SK-N-SH treated with all-trans-retinoic acid at 6 μM for 48 hours (cell line): Measurements from ENCODE around the gene C1GALT1.

Experiments used
- ATAC-seq: fragments of 200-7000 bp; cut with Tn5 transposase; 3 replicates; pipeline ENCODE4 v1.9.1; 2020; ENCODE audit warnings: mild to moderate bottlenecking, moderate library complexity
- ARNTL ChIP-seq: fragments of 450-650 bp; formaldehyde crosslinking; IDR thresholded peaks from 2 replicates; pipeline ENCODE4 v1.5.0; 2020; ENCODE audit warnings: low read depth, mild to moderate bottlenecking, moderate library complexity, borderline replicate concordance
- BACH2 ChIP-seq: fragments of 250-450 bp; sonication (Bioruptor Pico); IDR thresholded peaks from 2 replicates; pipeline ENCODE4 v1.9.0; 2021; ENCODE audit warnings: mild to moderate bottlenecking, borderline replicate concordance
- CSDC2 ChIP-seq: fragments of 250-450 bp; sonication (Bioruptor Pico); IDR thresholded peaks from 2 replicates; pipeline ENCODE4 v1.5.0; 2020; ENCODE audit warnings: mild to moderate bottlenecking, moderate library complexity
- ESRRG ChIP-seq: fragments of 250-450 bp; sonication (Bioruptor Pico); IDR thresholded peaks from 2 replicates; pipeline ENCODE4 v1.6.1; 2021; ENCODE audit warnings: mild to moderate bottlenecking
- GLIS3 ChIP-seq: fragments of 250-450 bp; sonication (Bioruptor Pico); IDR thresholded peaks from 2 replicates; pipeline ENCODE4 v1.5.0; 2020; ENCODE audit warnings: mild to moderate bottlenecking, moderate library complexity
- ISL1 ChIP-seq: fragments of 250-450 bp; sonication (Bioruptor Pico); IDR thresholded peaks from 2 replicates; pipeline ENCODE4 v2.1.2; 2022; ENCODE audit warnings: mild to moderate bottlenecking, moderate library complexity
- OSR1 ChIP-seq: fragments of 250-450 bp; sonication (Bioruptor Pico); IDR thresholded peaks from 2 replicates; pipeline ENCODE4 v1.8.0; 2022; ENCODE audit warnings: moderate library complexity, mild to moderate bottlenecking, inconsistent platforms
- PPARA ChIP-seq: fragments of 250-450 bp; sonication (Bioruptor Pico); IDR thresholded peaks from 2 replicates; pipeline ENCODE4 v1.5.0; 2020; ENCODE audit warnings: mild to moderate bottlenecking, borderline replicate concordance
- RARB ChIP-seq: fragments of 250-450 bp; sonication (Bioruptor Pico); IDR thresholded peaks from 2 replicates; pipeline ENCODE4 v1.8.0; 2021; ENCODE audit warnings: mild to moderate bottlenecking, moderate library complexity
- SNAI2 ChIP-seq: fragments of 250-450 bp; sonication (Bioruptor Pico); IDR thresholded peaks from 2 replicates; pipeline ENCODE4 v1.5.0; 2020; ENCODE audit warnings: mild to moderate bottlenecking, moderate library complexity
- TCF4 ChIP-seq: fragments of 250-450 bp; sonication (Bioruptor Pico); IDR thresholded peaks from 2 replicates; pipeline ENCODE4 v1.8.0; 2021; ENCODE audit warnings: mild to moderate bottlenecking, moderate library complexity, borderline replicate concordance
- ZC3H10 ChIP-seq: fragments of 250-450 bp; sonication (Bioruptor Pico); IDR thresholded peaks from 2 replicates; pipeline ENCODE4 v1.5.1; 2021; ENCODE audit warnings: mild to moderate bottlenecking, moderate library complexity
- ZFP3 ChIP-seq: fragments of 250-450 bp; sonication (Bioruptor Pico); IDR thresholded peaks from 2 replicates; pipeline ENCODE4 v1.5.0; 2020; ENCODE audit warnings: mild to moderate bottlenecking, moderate library complexity
- ZFP30 ChIP-seq: fragments of 450-650 bp; formaldehyde crosslinking; IDR thresholded peaks from 2 replicates; pipeline ENCODE4 v1.5.0; 2022; ENCODE audit warnings: mild to moderate bottlenecking, moderate library complexity
- ZNF565 ChIP-seq: fragments of 450-650 bp; formaldehyde crosslinking; conservative IDR thresholded peaks from 2 replicates; pipeline ENCODE4 v1.5.0; 2020; ENCODE audit warnings: low read depth, mild to moderate bottlenecking, moderate library complexity
- ZNF70 ChIP-seq: fragments of 450-650 bp; formaldehyde crosslinking; IDR thresholded peaks from 2 replicates; pipeline ENCODE4 v1.5.0; 2020; ENCODE audit warnings: mild to moderate bottlenecking, moderate library complexity
- ZNF8 ChIP-seq: fragments of 450-650 bp; formaldehyde crosslinking; IDR thresholded peaks from 2 replicates; pipeline ENCODE4 v1.5.0; 2020; ENCODE audit warnings: mild to moderate bottlenecking, moderate library complexity
- TF ChIP-seq, protein P1 (sequence below): fragments of 250-450 bp; sonication (Bioruptor Pico); IDR thresholded peaks from 2 replicates; pipeline ENCODE4 v1.8.0; 2020; ENCODE audit warnings: mild to moderate bottlenecking, moderate library complexity, borderline replicate concordance
- TF ChIP-seq, protein P2 (sequence below): fragments of 250-450 bp; sonication (Bioruptor Pico); IDR thresholded peaks from 2 replicates; pipeline ENCODE4 v1.8.0; 2021; ENCODE audit warnings: low read depth, mild to moderate bottlenecking, moderate library complexity, borderline replicate concordance
- TF ChIP-seq, protein P3 (sequence below): fragments of 250-450 bp; sonication (Bioruptor Pico); IDR thresholded peaks from 2 replicates; pipeline ENCODE4 v1.5.1; 2021; ENCODE audit warnings: mild to moderate bottlenecking, moderate library complexity
- TF ChIP-seq, protein P4 (sequence below): fragments of 250-450 bp; sonication (Bioruptor Pico); IDR thresholded peaks from 2 replicates; pipeline ENCODE4 v1.5.0; 2020; ENCODE audit warnings: mild to moderate bottlenecking, moderate library complexity

Gene C1GALT1

DNA sequence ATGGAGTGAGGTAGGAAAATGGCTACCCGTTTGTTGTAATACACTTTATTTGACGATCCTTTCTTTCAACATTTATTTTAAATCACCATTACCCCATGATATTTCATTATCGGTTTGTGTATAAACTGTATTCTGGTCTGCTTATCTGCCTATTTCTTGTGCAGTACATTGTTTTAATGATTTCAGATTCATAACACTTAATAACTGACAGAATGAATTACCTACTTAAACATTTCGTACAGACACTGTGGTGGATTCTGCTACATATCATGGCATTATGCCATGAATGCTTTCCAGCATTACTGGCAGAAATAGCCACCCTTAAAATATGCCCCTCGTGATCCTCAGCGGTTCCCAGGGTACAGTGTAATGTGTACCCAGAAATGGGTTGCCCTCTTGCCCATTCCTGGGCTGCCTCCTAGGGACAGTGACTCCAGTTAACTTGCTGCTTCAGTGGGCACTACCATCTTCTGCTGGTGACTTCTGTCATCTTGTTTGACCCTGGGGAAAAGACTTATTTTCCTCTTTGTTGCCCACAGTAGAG, 74.5 kb downstream of the C1GALT1 start:
- no peak for TF ChIP-seq ESRRG (CRISPR knock-in tag)
- TF ChIP-seq TCF4: peak; percentile 61; the same call in 1 of the 2 replicates
- peak; percentile 93 for TF ChIP-seq ISL1 (CRISPR knock-in tag)
- TF ChIP-seq CSDC2 (CRISPR knock-in tag): no peak
- 0 out of 2 replicates have a peak, but pooled peaks have one; percentile 29 for TF ChIP-seq ZC3H10
- TF ChIP-seq RARB (CRISPR knock-in tag): no peak
- peak; percentile 83 for ATAC-seq

DNA sequence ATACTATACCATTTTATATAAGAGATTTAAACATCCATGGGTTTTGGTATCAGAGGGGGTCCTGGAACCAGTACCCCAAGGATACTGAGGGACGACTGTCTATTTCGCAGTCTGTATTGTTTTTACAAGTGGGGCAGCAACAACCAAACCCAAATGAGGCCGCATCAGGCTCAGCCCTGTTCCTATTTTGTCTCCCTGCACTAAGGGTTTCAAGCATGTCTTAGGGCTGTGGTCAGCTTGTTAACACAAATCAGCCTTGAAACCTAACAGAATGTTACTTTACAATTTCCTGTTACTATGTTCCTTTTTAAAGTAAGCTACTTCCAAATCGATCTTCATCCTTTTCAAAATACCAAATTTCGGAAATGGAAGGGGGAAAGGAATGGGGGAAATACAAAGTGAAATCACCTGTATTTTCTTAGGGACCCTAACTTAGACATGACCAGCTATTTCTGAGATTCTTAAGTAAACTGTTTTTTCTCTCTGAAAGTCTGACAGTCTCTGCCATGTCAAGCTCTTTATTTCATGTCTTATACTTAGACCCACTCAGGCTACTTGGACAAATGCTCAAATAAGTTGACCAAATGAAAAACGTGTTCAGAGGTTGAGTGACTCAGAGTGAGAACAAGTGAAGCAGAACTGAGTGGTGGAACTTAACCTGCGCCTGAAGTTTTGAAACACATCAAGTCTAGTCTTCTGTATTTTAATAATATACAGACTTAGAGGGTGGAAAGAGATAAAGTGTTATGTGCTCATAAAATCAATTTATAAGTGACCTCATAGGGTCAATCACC, 75.8 kb downstream of the C1GALT1 start:
- no peak for TF ChIP-seq OSR1 (CRISPR knock-in tag)
- TF ChIP-seq ZC3H10: no peak
- TF ChIP-seq, protein P1, sequence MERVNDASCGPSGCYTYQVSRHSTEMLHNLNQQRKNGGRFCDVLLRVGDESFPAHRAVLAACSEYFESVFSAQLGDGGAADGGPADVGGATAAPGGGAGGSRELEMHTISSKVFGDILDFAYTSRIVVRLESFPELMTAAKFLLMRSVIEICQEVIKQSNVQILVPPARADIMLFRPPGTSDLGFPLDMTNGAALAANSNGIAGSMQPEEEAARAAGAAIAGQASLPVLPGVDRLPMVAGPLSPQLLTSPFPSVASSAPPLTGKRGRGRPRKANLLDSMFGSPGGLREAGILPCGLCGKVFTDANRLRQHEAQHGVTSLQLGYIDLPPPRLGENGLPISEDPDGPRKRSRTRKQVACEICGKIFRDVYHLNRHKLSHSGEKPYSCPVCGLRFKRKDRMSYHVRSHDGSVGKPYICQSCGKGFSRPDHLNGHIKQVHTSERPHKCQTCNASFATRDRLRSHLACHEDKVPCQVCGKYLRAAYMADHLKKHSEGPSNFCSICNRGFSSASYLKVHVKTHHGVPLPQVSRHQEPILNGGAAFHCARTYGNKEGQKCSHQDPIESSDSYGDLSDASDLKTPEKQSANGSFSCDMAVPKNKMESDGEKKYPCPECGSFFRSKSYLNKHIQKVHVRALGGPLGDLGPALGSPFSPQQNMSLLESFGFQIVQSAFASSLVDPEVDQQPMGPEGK: no peak
- no peak for TF ChIP-seq GLIS3 (CRISPR knock-in tag)
- no peak for TF ChIP-seq BACH2 (CRISPR knock-in tag)
- no peak for TF ChIP-seq TCF4
- no peak for TF ChIP-seq ZNF70
- TF ChIP-seq RARB (CRISPR knock-in tag): no peak
- TF ChIP-seq ZFP30 (CRISPR knock-in tag): no peak
- no peak for TF ChIP-seq PPARA (CRISPR knock-in tag)
- TF ChIP-seq CSDC2 (CRISPR knock-in tag): no peak
- no peak for ATAC-seq

DNA sequence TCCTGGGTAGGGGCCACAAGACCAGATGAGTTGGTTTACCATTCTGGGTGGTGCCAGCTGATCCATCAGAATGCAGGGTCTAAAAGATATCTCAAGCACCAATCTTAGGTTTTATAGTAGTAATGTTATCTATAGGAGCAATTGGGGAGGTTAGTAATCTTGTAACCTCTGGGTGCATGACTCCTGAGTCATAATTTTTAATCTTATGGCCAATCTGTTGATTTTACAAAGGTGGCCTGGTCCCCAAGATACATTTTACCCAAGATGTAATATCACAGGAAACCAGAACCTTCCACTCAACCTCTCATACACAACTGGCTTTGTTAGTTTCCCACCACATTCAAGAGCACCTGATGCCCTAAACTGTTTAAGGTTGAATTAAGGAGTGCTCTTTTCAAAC, 79.5 kb downstream of the C1GALT1 start:
- no peak for TF ChIP-seq OSR1 (CRISPR knock-in tag)
- TF ChIP-seq ZNF8: no peak
- TF ChIP-seq TCF4: no peak
- TF ChIP-seq, protein P2, sequence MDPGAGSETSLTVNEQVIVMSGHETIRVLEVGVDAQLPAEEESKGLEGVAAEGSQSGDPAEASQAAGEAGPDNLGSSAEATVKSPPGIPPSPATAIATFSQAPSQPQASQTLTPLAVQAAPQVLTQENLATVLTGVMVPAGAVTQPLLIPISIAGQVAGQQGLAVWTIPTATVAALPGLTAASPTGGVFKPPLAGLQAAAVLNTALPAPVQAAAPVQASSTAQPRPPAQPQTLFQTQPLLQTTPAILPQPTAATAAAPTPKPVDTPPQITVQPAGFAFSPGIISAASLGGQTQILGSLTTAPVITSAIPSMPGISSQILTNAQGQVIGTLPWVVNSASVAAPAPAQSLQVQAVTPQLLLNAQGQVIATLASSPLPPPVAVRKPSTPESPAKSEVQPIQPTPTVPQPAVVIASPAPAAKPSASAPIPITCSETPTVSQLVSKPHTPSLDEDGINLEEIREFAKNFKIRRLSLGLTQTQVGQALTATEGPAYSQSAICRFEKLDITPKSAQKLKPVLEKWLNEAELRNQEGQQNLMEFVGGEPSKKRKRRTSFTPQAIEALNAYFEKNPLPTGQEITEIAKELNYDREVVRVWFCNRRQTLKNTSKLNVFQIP (CRISPR knock-in tag): no peak
- TF ChIP-seq RARB (CRISPR knock-in tag): no peak
- TF ChIP-seq, protein P3, sequence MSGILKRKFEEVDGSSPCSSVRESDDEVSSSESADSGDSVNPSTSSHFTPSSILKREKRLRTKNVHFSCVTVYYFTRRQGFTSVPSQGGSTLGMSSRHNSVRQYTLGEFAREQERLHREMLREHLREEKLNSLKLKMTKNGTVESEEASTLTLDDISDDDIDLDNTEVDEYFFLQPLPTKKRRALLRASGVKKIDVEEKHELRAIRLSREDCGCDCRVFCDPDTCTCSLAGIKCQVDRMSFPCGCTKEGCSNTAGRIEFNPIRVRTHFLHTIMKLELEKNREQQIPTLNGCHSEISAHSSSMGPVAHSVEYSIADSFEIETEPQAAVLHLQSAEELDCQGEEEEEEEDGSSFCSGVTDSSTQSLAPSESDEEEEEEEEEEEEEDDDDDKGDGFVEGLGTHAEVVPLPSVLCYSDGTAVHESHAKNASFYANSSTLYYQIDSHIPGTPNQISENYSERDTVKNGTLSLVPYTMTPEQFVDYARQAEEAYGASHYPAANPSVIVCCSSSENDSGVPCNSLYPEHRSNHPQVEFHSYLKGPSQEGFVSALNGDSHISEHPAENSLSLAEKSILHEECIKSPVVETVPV (CRISPR knock-in tag): no peak
- no peak for TF ChIP-seq ZC3H10
- no peak for TF ChIP-seq SNAI2 (CRISPR knock-in tag)
- TF ChIP-seq ZNF565 (CRISPR knock-in tag): no peak
- no peak for TF ChIP-seq ZNF70
- no peak for TF ChIP-seq GLIS3 (CRISPR knock-in tag)
- TF ChIP-seq, protein P4, sequence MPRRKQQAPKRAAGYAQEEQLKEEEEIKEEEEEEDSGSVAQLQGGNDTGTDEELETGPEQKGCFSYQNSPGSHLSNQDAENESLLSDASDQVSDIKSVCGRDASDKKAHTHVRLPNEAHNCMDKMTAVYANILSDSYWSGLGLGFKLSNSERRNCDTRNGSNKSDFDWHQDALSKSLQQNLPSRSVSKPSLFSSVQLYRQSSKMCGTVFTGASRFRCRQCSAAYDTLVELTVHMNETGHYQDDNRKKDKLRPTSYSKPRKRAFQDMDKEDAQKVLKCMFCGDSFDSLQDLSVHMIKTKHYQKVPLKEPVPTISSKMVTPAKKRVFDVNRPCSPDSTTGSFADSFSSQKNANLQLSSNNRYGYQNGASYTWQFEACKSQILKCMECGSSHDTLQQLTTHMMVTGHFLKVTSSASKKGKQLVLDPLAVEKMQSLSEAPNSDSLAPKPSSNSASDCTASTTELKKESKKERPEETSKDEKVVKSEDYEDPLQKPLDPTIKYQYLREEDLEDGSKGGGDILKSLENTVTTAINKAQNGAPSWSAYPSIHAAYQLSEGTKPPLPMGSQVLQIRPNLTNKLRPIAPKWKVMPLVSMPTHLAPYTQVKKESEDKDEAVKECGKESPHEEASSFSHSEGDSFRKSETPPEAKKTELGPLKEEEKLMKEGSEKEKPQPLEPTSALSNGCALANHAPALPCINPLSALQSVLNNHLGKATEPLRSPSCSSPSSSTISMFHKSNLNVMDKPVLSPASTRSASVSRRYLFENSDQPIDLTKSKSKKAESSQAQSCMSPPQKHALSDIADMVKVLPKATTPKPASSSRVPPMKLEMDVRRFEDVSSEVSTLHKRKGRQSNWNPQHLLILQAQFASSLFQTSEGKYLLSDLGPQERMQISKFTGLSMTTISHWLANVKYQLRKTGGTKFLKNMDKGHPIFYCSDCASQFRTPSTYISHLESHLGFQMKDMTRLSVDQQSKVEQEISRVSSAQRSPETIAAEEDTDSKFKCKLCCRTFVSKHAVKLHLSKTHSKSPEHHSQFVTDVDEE (CRISPR knock-in tag): no peak
- no peak for TF ChIP-seq ISL1 (CRISPR knock-in tag)
- TF ChIP-seq, protein P1: no peak
- no peak for TF ChIP-seq ZFP3 (CRISPR knock-in tag)
- TF ChIP-seq CSDC2 (CRISPR knock-in tag): no peak
- TF ChIP-seq ARNTL (CRISPR knock-in tag): no peak
- no peak for ATAC-seq
